Measurements from ENCODE around the gene STK39.

DNA sequence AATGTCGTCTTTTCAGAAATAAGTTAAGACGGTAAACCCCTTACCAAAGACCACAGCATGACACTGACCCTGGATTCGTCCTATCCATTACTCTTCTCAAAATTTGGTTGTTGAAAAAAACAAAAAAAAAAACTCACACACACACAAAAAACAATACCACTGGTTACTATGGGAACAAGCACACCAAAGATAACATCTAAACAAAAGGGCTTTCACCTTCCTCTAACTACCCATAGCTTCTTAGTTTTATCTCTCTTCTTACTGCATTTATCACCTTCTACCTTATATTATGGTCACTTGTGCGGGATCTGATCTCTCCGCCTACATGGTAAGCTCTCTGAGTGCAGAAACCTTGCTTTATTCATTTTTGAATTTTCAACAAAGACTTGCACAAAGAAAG is 192.7 kb downstream of the STK39 start:
- TF ChIP-seq CTCF (IDR thresholded peaks at IDR 0.05) (no peak), EP300 (IDR thresholded peaks at IDR 0.05) (no peak)
